Endodermal cell (in vitro differentiated cells): ENCODE results near the gene FTCD. TPM values are rescaled to one million over a fixed set of nuclear protein-coding genes. Genes with fewer than 3 reads are reported as not detected.

Source experiments
- DNase-seq: peaks from one replicate; pipeline ENCODE4 v3.0.0-alpha.2; 2017
- H3K27ac ChIP-seq: 2 replicates; pipeline ENCODE4 v1.5.1; 2013; ENCODE audit warnings: mild to moderate bottlenecking, low read depth, low read length, moderate library complexity
- H3K27me3 ChIP-seq: 2 replicates; pipeline ENCODE4 v1.6.1; 2013; ENCODE audit warnings: mild to moderate bottlenecking, low read length, moderate library complexity; ENCODE audit not compliant: insufficient read depth, control insufficient read depth, poor library complexity, severe bottlenecking
- H3K36me3 ChIP-seq: 2 replicates; pipeline ENCODE4 v1.7.0; 2013; ENCODE audit warnings: mild to moderate bottlenecking, low read length, moderate library complexity; ENCODE audit not compliant: control insufficient read depth, insufficient read depth
- H3K4me1 ChIP-seq: one replicate; pipeline ENCODE4 v1.7.0; 2013; ENCODE audit warnings: low read length; ENCODE audit not compliant: control insufficient read depth, insufficient read depth
- H3K4me3 ChIP-seq: 2 replicates; pipeline ENCODE4 v1.5.1; 2013; ENCODE audit warnings: mild to moderate bottlenecking, low read length, moderate library complexity
- H3K9ac ChIP-seq: 2 replicates; pipeline ENCODE4 v1.6.1; 2013; ENCODE audit warnings: mild to moderate bottlenecking, low read length, moderate library complexity; ENCODE audit not compliant: poor library complexity, severe bottlenecking; ENCODE audit errors: extremely low read depth
- H3K9me3 ChIP-seq: 2 replicates; pipeline ENCODE4 v1.6.1; 2013; ENCODE audit warnings: mild to moderate bottlenecking, low read length, moderate library complexity; ENCODE audit not compliant: control insufficient read depth
- H3K27ac Mint-ChIP-seq: 2 replicates; pipeline ENCODE4 v1.8.0; 2020; ENCODE audit warnings: mixed read lengths
- H3K27me3 Mint-ChIP-seq: 2 replicates; pipeline ENCODE4 v1.8.0; 2021; ENCODE audit warnings: mild to moderate bottlenecking, mixed read lengths; ENCODE audit not compliant: insufficient read depth
- H3K36me3 Mint-ChIP-seq: 2 replicates; pipeline ENCODE4 v1.8.0; 2020; ENCODE audit warnings: low read depth, mixed read lengths
- H3K4me1 Mint-ChIP-seq: 2 replicates; pipeline ENCODE4 v1.8.0; 2020; ENCODE audit warnings: mixed read lengths
- H3K4me3 Mint-ChIP-seq: 2 replicates; pipeline ENCODE4 v1.8.0; 2020; ENCODE audit warnings: mild to moderate bottlenecking, moderate library complexity, mixed read lengths
- H3K9me3 Mint-ChIP-seq: 2 replicates; pipeline ENCODE4 v1.8.0; 2020; ENCODE audit warnings: mild to moderate bottlenecking, mixed read lengths
- CTCF ChIP-seq: fragments of 200-600 bp; sonication (generic); conservative IDR thresholded peaks from 2 replicates; pipeline ENCODE4 v1.5.0; 2021; ENCODE audit warnings: antibody characterized with exemption, mild to moderate bottlenecking
- whole genome bisulfite sequencing, 2 experiments: methylation state at CpG; one replicate each; pipeline versions ENCODE4 v1.1.5 to v1.1.7; 2013; ENCODE audit warnings: missing lambda C conversion rate in 2 of 2, mixed read lengths in 1 of 2; ENCODE audit not compliant: insufficient coverage in 1 of 2, insufficient read length in 1 of 2; 5-methylcytosine and 5-hydroxymethylcytosine counted together
- total RNA-seq, 2 donors: library from RNA; stranded (reverse); fragmentation: NEBNext Ultra II Directional in 1 of 2; extraction: Animal tissue kit (Norgen Biotek cat#: 25700) in 1 of 2; gene quantifications; 2 replicates in 1 of 2; 3 replicates in 1 of 2; pipeline ENCODE4 v1.2.1, GENCODE V29; 2021

Gene FTCD
- total RNA-seq, 2 donors from 2014 or later, result 3.5 to 4.6 TPM

DNA sequence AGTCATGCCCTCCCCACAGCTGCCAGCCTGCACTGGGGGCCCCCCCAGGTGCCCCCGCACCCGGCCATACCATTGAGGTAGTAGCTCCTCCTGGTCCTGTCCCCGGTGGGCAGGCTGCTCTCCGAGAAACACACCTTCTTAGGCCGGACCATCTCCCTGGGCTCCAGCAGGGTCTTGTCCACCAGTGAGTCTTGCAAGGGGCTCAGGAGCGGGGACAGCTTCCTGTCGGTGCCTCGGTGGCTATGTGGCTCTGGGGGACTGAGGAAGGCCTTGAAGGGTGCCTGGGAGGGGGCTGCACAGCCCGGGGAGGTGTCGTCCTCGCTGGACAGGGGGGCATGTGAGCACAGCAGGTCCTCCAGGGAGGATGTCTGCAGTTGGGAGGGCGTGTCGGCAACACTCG lies 12.9 kb upstream of the FTCD start:
- peaks cover 26% of the 10 kb centered on the region for H3K36me3 Mint-ChIP-seq
- H3K4me1 Mint-ChIP-seq, result no peaks in the 10 kb centered on the region
- Histone ChIP-seq H3K9me3 (no peaks in the 10 kb centered on the region), H3K27ac (no peak overlapping the region), H3K4me3 (no peak overlapping the region), H3K36me3 (no peaks in the 10 kb centered on the region), H3K27me3 (no peaks in the 10 kb centered on the region), H3K4me1 (no peaks in the 10 kb centered on the region), H3K9ac (no peak overlapping the region)
- TF ChIP-seq CTCF, result no peak
- no peak overlapping the region for H3K4me3 Mint-ChIP-seq
- H3K27me3 Mint-ChIP-seq, result no peaks in the 10 kb centered on the region
- WGBS, 2 experiments, result 90 to 95% methylated on average over 6 to 14 of the region's 14 CpGs
- no peak overlapping the region for H3K27ac Mint-ChIP-seq
- no peak for DNase-seq
- no peaks in the 10 kb centered on the region for H3K9me3 Mint-ChIP-seq

DNA sequence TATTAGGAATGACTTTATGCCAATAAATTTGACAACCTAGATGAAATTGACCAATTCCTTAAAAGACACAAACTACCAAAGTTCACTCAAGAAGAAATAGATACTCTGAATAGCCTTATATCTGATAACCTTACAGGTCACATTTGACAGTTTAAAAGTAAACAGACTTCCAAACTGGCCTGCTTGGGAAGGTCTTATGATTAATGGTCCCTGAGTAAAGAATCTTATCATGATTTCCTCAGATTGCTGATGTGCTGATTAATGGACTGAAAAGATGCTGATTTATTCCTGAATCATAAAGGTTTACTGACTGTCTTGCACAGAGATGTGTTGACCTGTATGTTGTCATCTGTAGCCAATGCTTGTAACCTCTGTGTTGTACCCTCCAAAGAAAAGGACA lies 9.7 kb upstream of the FTCD start:
- H3K4me1 ChIP-seq, result no peaks in the 10 kb centered on the region
- no peak for DNase-seq
- Mint-ChIP-seq H3K9me3 (peaks cover 17% of the 10 kb centered on the region), H3K4me3 (no peak overlapping the region), H3K4me1 (no peaks in the 10 kb centered on the region), H3K27me3 (no peaks in the 10 kb centered on the region), H3K36me3 (peaks cover 45% of the 10 kb centered on the region), H3K27ac (no peak overlapping the region)
- no peak overlapping the region for H3K9ac ChIP-seq
- H3K4me3 ChIP-seq, result no peak overlapping the region
- H3K27me3 ChIP-seq, result no peaks in the 10 kb centered on the region
- TF ChIP-seq CTCF, result no peak
- H3K27ac ChIP-seq, result no peak overlapping the region
- peaks cover 6% of the 10 kb centered on the region for H3K36me3 ChIP-seq
- H3K9me3 ChIP-seq, result no peaks in the 10 kb centered on the region

DNA sequence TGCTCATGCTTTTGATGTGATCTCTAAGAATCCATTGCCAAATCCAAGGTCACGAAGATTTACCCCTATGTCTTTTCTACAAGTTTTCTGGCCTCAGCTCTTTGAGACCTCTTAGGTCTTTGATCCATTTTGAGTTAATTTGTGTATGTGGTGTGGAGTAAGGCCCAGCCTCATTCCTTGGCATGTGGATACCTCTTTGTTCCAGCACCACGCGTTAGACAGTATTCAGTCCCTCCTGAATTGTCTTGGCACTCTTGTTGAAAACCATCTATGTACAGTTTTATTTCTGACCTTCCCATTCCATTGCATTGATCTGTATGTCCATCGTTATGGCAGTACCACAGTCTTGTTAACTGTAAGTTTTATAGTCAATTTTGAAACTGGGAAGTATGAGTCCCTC lies 8.0 kb upstream of the FTCD start:
- Mint-ChIP-seq H3K27ac (no peak overlapping the region), H3K27me3 (no peaks in the 10 kb centered on the region), H3K4me3 (no peak overlapping the region), H3K9me3 (peaks cover 19% of the 10 kb centered on the region), H3K36me3 (peaks cover 47% of the 10 kb centered on the region), H3K4me1 (no peaks in the 10 kb centered on the region)
- Histone ChIP-seq H3K36me3 (peaks cover 6% of the 10 kb centered on the region), H3K9me3 (no peaks in the 10 kb centered on the region), H3K27me3 (no peaks in the 10 kb centered on the region), H3K27ac (no peak overlapping the region), H3K9ac (no peak overlapping the region), H3K4me3 (no peak overlapping the region), H3K4me1 (no peaks in the 10 kb centered on the region)
- no peak for TF ChIP-seq CTCF
- no peak for DNase-seq
- WGBS, 2 experiments, result 91 to 99% methylated on average over 4 of the region's 4 CpGs
